GM18517 (cell line): ENCODE measurements around the gene TMEM243.
"Not testable (repeated sequence)": the region's sequence is repeated elsewhere in the genome, so short reads cannot be mapped to it uniquely, and the experiment has no call there.

ENCODE experiments used
- ATAC-seq: cut with Tn5 transposase; IDR thresholded peaks from one replicate; pipeline ENCODE4 v1.9.1; 2021; ENCODE audit warnings: mild to moderate bottlenecking, moderate library complexity; ENCODE audit not compliant: unreplicated experiment

TMEM243 gene

GRCh38 chr7:87213252-87213651 lies 6.3 kb downstream of the TMEM243 start:
- ATAC-seq: no peak

GRCh38 chr7:87212498-87212897 lies 7.0 kb downstream of the TMEM243 start:
- ATAC-seq: no peak

GRCh38 chr7:87210506-87210905 lies 9.0 kb downstream of the TMEM243 start:
- no peak for ATAC-seq

GRCh38 chr7:87209295-87209924 lies 10.1 kb downstream of the TMEM243 start:
- no peak for ATAC-seq

- no peak for ATAC-seq
Observed at GRCh38 chr7:87206361-87206760, 13.2 kb downstream of the TMEM243 start.

- ATAC-seq: not testable (repeated sequence)
Observed at GRCh38 chr7:87205701-87206100, 13.8 kb downstream of the TMEM243 start.

GRCh38 chr7:87204933-87205332 lies 14.6 kb downstream of the TMEM243 start:
- no peak for ATAC-seq

GRCh38 chr7:87203929-87204328 lies 15.6 kb downstream of the TMEM243 start:
- ATAC-seq: not testable (repeated sequence)

- no peak for ATAC-seq
Observed at GRCh38 chr7:87202705-87203104, 16.8 kb downstream of the TMEM243 start.

- no peak for ATAC-seq
Observed at GRCh38 chr7:87202208-87202607, 17.3 kb downstream of the TMEM243 start.

GRCh38 chr7:87199700-87200450 lies 19.7 kb downstream of the TMEM243 start:
- no peak for ATAC-seq

- ATAC-seq: no peak
Observed at GRCh38 chr7:87199241-87199640, 20.3 kb downstream of the TMEM243 start.

GRCh38 chr7:87193912-87194311 lies 25.6 kb downstream of the TMEM243 start:
- ATAC-seq: no peak

- ATAC-seq: no peak
Observed at GRCh38 chr7:87192784-87193487, 26.6 kb downstream of the TMEM243 start.

- ATAC-seq: no peak
Observed at GRCh38 chr7:87190783-87191182, 28.7 kb downstream of the TMEM243 start.

- ATAC-seq: no peak
Observed at GRCh38 chr7:87188930-87189329, 30.6 kb downstream of the TMEM243 start.

- ATAC-seq: no peak
Observed at GRCh38 chr7:87187120-87187519, 32.4 kb downstream of the TMEM243 start.

GRCh38 chr7:87179180-87179579 lies 40.4 kb downstream of the TMEM243 start:
- ATAC-seq: no peak

- no peak for ATAC-seq
Observed at GRCh38 chr7:87178320-87178719, 41.2 kb downstream of the TMEM243 start.

- no peak for ATAC-seq
Observed at GRCh38 chr7:87173471-87173870, 46.1 kb downstream of the TMEM243 start.

GRCh38 chr7:87171282-87171934 lies 48.1 kb downstream of the TMEM243 start:
- ATAC-seq: no peak
